ENCODE results near the gene FSIP1.

DNA sequence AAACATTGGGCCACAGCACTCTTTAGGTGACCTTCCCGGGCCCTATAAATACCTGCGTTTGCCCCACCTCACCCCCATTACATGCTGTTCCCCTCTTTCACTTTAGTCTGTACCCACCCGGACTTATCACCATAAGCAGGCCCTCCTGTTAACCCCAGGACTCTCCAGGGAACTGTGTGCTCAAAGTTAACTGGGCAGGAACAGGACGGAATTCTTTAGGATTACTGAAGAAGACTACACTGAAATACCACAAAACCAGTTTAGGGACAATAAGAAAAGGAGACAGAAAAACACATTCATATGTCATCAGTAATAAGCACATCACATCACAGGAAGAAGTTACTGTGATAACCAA lies 45.5 kb downstream of the FSIP1 start:
- TF ChIP-seq POLR2AphosphoS2 (conservative IDR thresholded peaks at IDR 0.05; ENCODE audit: low read length) (no peak), POLR2A (IDR thresholded peaks at IDR 0.05; ENCODE audit: low read length) (no peak), CBX8 (IDR thresholded peaks at IDR 0.05) (no peak), EP300 (IDR thresholded peaks at IDR 0.05) (no peak), SMC3 (IDR thresholded peaks at IDR 0.05) (no peak), NFE2L2 (conservative IDR thresholded peaks at IDR 0.05; ENCODE audit: low read length) (no peak), RAD21 (conservative IDR thresholded peaks at IDR 0.05 in 1 of 2, IDR thresholded peaks at IDR 0.05 in 1 of 2) (no peak), MAFK (IDR thresholded peaks at IDR 0.05; ENCODE audit: partially characterized antibody) (no peak)
- TF ChIP-seq, protein P1, sequence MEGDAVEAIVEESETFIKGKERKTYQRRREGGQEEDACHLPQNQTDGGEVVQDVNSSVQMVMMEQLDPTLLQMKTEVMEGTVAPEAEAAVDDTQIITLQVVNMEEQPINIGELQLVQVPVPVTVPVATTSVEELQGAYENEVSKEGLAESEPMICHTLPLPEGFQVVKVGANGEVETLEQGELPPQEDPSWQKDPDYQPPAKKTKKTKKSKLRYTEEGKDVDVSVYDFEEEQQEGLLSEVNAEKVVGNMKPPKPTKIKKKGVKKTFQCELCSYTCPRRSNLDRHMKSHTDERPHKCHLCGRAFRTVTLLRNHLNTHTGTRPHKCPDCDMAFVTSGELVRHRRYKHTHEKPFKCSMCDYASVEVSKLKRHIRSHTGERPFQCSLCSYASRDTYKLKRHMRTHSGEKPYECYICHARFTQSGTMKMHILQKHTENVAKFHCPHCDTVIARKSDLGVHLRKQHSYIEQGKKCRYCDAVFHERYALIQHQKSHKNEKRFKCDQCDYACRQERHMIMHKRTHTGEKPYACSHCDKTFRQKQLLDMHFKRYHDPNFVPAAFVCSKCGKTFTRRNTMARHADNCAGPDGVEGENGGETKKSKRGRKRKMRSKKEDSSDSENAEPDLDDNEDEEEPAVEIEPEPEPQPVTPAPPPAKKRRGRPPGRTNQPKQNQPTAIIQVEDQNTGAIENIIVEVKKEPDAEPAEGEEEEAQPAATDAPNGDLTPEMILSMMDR (IDR thresholded peaks at IDR 0.05): no peak
- TF ChIP-seq, protein P2, sequence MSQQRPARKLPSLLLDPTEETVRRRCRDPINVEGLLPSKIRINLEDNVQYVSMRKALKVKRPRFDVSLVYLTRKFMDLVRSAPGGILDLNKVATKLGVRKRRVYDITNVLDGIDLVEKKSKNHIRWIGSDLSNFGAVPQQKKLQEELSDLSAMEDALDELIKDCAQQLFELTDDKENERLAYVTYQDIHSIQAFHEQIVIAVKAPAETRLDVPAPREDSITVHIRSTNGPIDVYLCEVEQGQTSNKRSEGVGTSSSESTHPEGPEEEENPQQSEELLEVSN (IDR thresholded peaks at IDR 0.05; ENCODE audit: borderline replicate concordance, low read depth): no peak
- TF ChIP-seq, protein P3, sequence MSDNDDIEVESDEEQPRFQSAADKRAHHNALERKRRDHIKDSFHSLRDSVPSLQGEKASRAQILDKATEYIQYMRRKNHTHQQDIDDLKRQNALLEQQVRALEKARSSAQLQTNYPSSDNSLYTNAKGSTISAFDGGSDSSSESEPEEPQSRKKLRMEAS (IDR thresholded peaks at IDR 0.05): no peak
- TF ChIP-seq, protein P4, sequence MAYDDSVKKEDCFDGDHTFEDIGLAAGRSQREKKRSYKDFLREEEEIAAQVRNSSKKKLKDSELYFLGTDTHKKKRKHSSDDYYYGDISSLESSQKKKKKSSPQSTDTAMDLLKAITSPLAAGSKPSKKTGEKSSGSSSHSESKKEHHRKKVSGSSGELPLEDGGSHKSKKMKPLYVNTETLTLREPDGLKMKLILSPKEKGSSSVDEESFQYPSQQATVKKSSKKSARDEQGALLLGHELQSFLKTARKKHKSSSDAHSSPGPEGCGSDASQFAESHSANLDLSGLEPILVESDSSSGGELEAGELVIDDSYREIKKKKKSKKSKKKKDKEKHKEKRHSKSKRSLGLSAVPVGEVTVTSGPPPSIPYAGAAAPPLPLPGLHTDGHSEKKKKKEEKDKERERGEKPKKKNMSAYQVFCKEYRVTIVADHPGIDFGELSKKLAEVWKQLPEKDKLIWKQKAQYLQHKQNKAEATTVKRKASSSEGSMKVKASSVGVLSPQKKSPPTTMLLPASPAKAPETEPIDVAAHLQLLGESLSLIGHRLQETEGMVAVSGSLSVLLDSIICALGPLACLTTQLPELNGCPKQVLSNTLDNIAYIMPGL (CRISPR knock-in tag; IDR thresholded peaks at IDR 0.05; ENCODE audit: borderline replicate concordance): no peak
